ENCODE data around the gene GPHA2. TPM values are rescaled to one million over a fixed set of nuclear protein-coding genes. Genes with fewer than 3 reads are reported as not detected.

Gene GPHA2
- total RNA-seq, 2 experiments from 2014 or later, result not detected

DNA sequence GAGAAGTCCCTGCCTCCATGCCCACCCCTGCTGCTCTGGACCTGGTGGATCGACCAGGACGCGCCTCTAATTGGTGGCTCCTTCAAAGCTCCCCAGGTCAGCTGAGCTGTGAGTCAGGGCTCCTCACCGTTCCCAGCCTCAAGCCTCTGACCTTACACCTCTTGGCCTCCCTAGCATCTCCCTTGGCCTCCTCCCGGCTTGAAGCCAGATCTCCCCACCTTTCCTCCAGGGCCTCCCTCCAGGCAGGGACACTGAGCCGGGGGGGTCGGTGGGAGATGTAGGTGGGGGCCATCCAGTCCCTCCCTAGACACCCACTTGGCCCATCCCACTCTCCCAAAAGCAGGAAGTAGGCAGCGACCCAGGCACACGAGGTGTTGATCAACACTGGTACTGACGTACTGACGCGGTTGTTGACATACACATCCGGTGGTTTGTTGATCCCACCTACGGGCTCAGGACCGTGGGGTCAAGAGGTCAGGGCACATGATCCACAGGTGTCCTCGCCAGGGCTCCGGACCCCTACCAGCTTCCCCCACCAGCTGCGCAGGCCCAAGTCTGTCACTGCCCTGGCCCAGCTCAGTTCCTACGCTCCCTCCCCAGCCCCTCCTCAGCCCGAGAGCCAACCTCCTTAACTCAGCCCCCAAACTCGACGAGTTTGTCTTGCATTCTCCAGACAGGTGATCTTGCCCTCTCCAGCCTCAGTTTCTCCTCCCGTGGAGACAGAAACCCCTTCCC, 19.5 kb downstream of the GPHA2 start:
- CTCF ChIA-PET, result no interaction called here
- DNase-seq, result peak; percentile 33
- Mint-ChIP-seq H3K4me3 (peak overlapping the region; percentile 87), H3K27ac (peak overlapping the region; percentile 63), H3K27me3 (ENCODE audit: low read depth) (no peaks in the 10 kb centered on the region), H3K4me1 (ENCODE audit: low read depth) (peaks cover 25% of the 10 kb centered on the region), H3K36me3 (ENCODE audit: low read depth) (peaks cover 5% of the 10 kb centered on the region), H3K9me3 (no peaks in the 10 kb centered on the region)
- intact Hi-C loops (cut with micrococcal nuclease), result loop anchor here (2.0 to 5.0 kb wide), 5 partner anchors 37 to 201 kb away; partner anchors contain the start of genes CDCA5, EHD1, SF1 and ZFPL1

GRCh38 chr11:64915376-64915887, 20.3 kb downstream of the GPHA2 start:
- CTCF ChIA-PET, result interaction anchor here (1.4 kb wide), 1 partner anchor 67 kb away, joined by 4 read pairs; no protein-coding TSS in a partner anchor
- H3K27me3 Mint-ChIP-seq (ENCODE audit: low read depth), result no peaks in the 10 kb centered on the region
- peak overlapping the region; percentile 87 for H3K4me3 Mint-ChIP-seq
- H3K4me1 Mint-ChIP-seq (ENCODE audit: low read depth), result peaks cover 25% of the 10 kb centered on the region
- DNase-seq, result no peak
- no peaks in the 10 kb centered on the region for H3K9me3 Mint-ChIP-seq
- intact Hi-C loops (cut with micrococcal nuclease), result loop anchor here (5.0 kb wide), 1 partner anchor 167 kb away; the partner anchor contains the start of genes CDCA5 and ZFPL1
- peaks cover 8% of the 10 kb centered on the region for H3K36me3 Mint-ChIP-seq (ENCODE audit: low read depth)
- H3K27ac Mint-ChIP-seq, result no peak overlapping the region

DNA sequence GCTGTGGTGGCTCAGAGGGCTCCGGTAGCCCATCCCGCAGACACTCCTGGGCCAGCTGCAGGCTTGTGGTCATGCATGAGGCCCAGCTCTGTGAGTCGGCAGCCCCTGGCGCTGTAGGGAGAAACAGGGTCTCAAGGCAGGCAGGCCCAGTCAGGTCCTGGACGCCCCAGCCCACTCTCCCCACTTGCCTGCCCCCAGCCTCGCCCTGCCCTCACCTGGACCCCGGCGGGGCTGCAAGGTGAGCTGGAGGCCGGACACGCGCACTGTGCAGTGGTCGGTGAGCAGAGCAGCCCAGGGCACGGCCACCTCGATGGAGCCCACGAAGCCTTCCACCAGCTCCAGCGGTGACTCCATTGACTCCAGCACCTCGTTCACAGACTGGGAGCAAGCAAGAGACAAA, 21.6 kb downstream of the GPHA2 start:
- H3K9me3 Mint-ChIP-seq, result no peaks in the 10 kb centered on the region
- H3K4me1 Mint-ChIP-seq (ENCODE audit: low read depth), result peaks cover 25% of the 10 kb centered on the region
- no peak for DNase-seq
- H3K4me3 Mint-ChIP-seq, result no peak overlapping the region
- CTCF ChIA-PET, result interaction anchor here (1.4 kb wide), 1 partner anchor 66 kb away, joined by 4 read pairs; no protein-coding TSS in a partner anchor
- intact Hi-C loops (cut with micrococcal nuclease), result no loop called here
- no peaks in the 10 kb centered on the region for H3K27me3 Mint-ChIP-seq (ENCODE audit: low read depth)
- H3K27ac Mint-ChIP-seq, result no peak overlapping the region
- H3K36me3 Mint-ChIP-seq (ENCODE audit: low read depth), result peaks cover 8% of the 10 kb centered on the region

GRCh38 chr11:64913171-64913727, 22.4 kb downstream of the GPHA2 start:
- no peak for DNase-seq
- Mint-ChIP-seq H3K27ac (no peak overlapping the region), H3K27me3 (ENCODE audit: low read depth) (no peaks in the 10 kb centered on the region), H3K4me3 (no peak overlapping the region), H3K4me1 (ENCODE audit: low read depth) (peaks cover 25% of the 10 kb centered on the region), H3K9me3 (no peaks in the 10 kb centered on the region), H3K36me3 (ENCODE audit: low read depth) (peaks cover 8% of the 10 kb centered on the region)
- intact Hi-C loops (cut with micrococcal nuclease), result no loop called here
- CTCF ChIA-PET, result no interaction called here

DNA sequence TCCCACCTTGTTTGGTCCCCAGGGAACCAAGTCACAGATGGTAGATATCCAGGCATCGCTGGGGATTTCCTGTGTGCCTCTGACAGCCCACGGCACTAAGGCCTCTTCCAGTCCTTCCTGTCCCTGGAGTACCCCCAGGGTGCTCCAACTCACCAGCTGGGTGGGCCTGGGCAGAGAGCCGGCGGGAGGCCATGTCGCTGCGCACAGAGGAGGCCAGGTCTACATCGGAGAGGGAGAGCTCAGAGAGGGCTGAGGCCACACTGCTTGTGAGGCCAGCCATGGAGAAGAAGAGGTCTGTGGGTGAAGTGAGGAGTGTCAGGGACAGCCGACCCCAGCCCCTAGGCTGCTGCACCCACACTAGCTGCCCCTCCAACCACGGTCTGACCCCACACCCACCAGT, 24.0 kb downstream of the GPHA2 start:
- CTCF ChIA-PET, result interaction anchor here (1.1 kb wide), 1 partner anchor 52 kb away, joined by 3 read pairs; no protein-coding TSS in a partner anchor
- intact Hi-C loops (cut with micrococcal nuclease), result no loop called here
- Mint-ChIP-seq H3K9me3 (no peaks in the 10 kb centered on the region), H3K4me1 (ENCODE audit: low read depth) (peaks cover 15% of the 10 kb centered on the region), H3K27me3 (ENCODE audit: low read depth) (no peaks in the 10 kb centered on the region), H3K27ac (peak overlapping the region; percentile 36), H3K36me3 (ENCODE audit: low read depth) (peaks cover 12% of the 10 kb centered on the region), H3K4me3 (no peak overlapping the region)
- DNase-seq, result no peak

DNA sequence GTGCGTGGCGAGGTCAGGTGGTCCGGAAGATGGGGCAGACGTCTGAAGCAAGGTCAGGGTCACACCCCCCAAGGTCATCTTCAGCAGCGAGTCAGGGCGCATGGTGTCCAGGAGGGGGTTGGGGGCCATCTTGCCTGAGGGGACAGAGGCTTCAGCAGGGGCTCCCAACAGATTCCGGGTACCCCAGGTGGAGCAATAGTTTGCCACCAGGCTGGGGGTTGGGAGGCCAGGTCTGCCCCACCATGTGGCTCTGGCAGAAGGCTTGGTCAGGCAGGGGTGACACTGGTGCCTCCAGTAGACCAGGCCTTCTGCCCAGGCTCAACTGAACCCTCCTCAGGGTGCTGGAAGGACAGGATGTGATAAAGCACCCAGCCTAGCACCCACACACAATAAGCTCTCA, 24.6 kb downstream of the GPHA2 start:
- intact Hi-C loops (cut with micrococcal nuclease), result no loop called here
- Mint-ChIP-seq H3K9me3 (no peaks in the 10 kb centered on the region), H3K27ac (no peak overlapping the region), H3K4me3 (no peak overlapping the region), H3K4me1 (ENCODE audit: low read depth) (peaks cover 11% of the 10 kb centered on the region), H3K27me3 (ENCODE audit: low read depth) (no peaks in the 10 kb centered on the region), H3K36me3 (ENCODE audit: low read depth) (peaks cover 12% of the 10 kb centered on the region)
- no peak for DNase-seq
- CTCF ChIA-PET, result no interaction called here

DNA sequence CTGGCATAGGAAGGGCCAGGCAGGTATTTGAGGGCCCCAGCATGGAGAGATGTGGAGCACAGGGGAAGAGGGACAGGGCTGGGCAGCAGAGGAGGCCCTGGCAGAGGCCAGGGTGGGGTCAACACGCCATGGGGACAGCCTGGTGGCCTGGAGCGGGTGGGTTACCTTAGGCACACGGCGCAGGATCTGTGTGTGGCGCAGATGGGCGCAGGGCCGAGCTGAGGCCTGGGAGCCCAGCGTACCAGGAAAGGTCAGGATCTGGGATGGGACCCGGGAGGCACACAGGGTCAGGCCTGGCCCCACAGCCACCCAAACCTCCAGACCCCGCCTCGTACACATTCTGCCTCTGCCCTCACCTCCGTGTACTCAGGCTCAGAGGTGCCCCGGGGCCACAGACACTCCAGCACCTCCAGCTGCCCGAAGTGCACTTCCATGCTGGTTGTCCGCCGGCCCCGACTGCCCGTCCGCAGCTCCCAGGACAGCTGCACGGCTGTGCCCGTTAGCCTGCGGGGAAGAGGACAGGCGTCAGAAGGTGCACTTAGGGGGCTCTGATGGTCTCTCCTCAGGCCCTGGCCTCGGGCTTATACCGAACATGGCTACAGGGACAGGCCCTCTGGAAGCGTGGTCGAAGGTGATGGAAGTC, 25.1 kb downstream of the GPHA2 start:
- H3K36me3 Mint-ChIP-seq (ENCODE audit: low read depth), result peaks cover 12% of the 10 kb centered on the region
- DNase-seq, result no peak
- intact Hi-C loops (cut with micrococcal nuclease), result no loop called here
- H3K4me3 Mint-ChIP-seq, result no peak overlapping the region
- CTCF ChIA-PET, result no interaction called here
- peaks cover 5% of the 10 kb centered on the region for H3K4me1 Mint-ChIP-seq (ENCODE audit: low read depth)
- no peaks in the 10 kb centered on the region for H3K9me3 Mint-ChIP-seq
- no peaks in the 10 kb centered on the region for H3K27me3 Mint-ChIP-seq (ENCODE audit: low read depth)
- no peak overlapping the region for H3K27ac Mint-ChIP-seq

DNA sequence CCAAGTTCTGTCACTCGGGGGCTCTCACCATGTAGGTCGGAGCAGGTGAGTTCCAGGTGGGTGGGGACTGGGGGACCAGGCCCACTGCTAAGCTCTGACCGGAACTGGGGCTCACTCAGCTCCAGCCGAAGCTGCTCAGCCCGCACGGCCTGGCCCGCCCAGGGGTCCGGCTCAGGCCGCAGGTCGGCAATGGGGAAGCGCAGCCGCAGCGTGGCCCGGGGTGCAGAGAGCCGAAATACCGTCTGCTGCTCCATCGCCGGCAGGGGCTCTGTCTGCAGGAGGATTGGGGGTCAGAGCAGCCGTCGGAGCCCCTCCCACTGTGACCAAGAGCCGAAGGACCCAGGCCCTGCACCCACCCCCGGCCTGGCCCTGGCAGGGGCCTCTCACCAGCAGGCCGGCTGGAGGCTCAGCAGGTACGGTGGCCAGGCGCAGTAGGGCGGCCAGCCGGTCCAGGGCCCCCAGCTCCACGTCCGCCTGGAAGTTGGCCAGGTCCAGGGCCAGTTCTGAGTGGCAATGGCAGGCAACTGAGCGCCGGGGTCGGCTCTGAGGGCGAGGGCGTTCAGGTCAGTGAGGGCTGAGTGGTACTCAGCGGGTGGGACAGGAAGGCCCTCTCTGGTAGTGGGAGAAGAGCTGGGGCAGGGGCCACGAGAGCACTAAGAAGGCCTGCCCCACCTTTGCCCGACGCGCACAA, 25.9 kb downstream of the GPHA2 start:
- DNase-seq, result no peak
- H3K4me1 Mint-ChIP-seq (ENCODE audit: low read depth), result peaks cover 1% of the 10 kb centered on the region
- CTCF ChIA-PET, result no interaction called here
- no peaks in the 10 kb centered on the region for H3K9me3 Mint-ChIP-seq
- intact Hi-C loops (cut with micrococcal nuclease), result no loop called here
- no peaks in the 10 kb centered on the region for H3K27me3 Mint-ChIP-seq (ENCODE audit: low read depth)
- peaks cover 14% of the 10 kb centered on the region for H3K36me3 Mint-ChIP-seq (ENCODE audit: low read depth)
- H3K4me3 Mint-ChIP-seq, result no peak overlapping the region
- H3K27ac Mint-ChIP-seq, result no peak overlapping the region

GRCh38 chr11:64908766-64909165, 26.9 kb downstream of the GPHA2 start:
- no peaks in the 10 kb centered on the region for H3K27me3 Mint-ChIP-seq (ENCODE audit: low read depth)
- CTCF ChIA-PET, result interaction anchor here (0.6 kb wide), 1 partner anchor 203 kb away, joined by 3 read pairs; the partner anchor contains the start of gene TM7SF2
- no peak for DNase-seq
- no peak overlapping the region for H3K27ac Mint-ChIP-seq
- H3K9me3 Mint-ChIP-seq, result no peaks in the 10 kb centered on the region
- peaks cover 14% of the 10 kb centered on the region for H3K36me3 Mint-ChIP-seq (ENCODE audit: low read depth)
- H3K4me3 Mint-ChIP-seq, result no peak overlapping the region
- H3K4me1 Mint-ChIP-seq (ENCODE audit: low read depth), result no peaks in the 10 kb centered on the region
- intact Hi-C loops (cut with micrococcal nuclease), result no loop called here

- Mint-ChIP-seq H3K36me3 (ENCODE audit: low read depth) (peaks cover 9% of the 10 kb centered on the region), H3K27ac (no peak overlapping the region), H3K4me1 (ENCODE audit: low read depth) (peaks cover 5% of the 10 kb centered on the region), H3K9me3 (no peaks in the 10 kb centered on the region), H3K27me3 (ENCODE audit: low read depth) (no peaks in the 10 kb centered on the region), H3K4me3 (no peak overlapping the region)
- CTCF ChIA-PET, result no interaction called here
- no peak for DNase-seq
- intact Hi-C loops (cut with micrococcal nuclease), result no loop called here
Measured at GRCh38 chr11:64906314-64906635, 29.4 kb downstream of the GPHA2 start.

DNA sequence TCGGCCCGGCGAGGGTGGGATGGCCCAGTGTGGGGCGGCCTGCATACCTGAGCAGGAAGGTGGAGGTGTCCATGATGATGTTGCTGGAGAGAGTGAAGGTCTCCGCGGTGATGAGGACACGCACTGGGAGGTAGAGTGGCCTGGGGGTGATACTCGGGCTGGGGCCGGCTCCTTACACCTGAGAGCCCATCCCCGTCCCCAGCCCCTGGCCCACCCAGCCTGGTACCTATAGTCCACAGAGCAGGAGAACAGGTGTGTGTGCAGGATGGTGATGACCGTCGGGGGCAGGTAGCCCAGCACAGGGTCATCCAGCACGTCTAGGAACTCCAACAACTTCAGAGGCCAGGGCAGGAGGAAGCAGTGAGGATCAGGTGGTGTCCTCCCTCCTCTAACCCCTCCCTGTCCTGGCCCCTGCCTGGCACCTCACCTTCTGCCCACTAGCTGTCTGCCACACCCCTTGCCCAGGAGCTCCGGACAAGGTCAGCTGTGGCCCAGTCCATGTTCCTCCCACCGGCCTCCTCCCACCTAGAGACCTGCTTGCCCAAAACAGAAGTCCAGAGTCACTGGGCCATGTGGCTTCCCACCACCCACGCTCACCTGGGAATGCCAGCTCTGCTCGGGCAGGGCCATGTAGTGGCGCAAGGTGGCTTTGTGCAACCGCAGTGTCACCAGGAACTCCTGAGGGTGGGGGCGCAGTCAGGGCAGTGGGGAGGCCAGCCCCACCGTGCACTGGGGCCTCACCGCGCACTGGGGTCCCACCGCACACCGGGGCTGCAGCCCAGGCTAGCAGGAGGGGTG, 30.0 kb downstream of the GPHA2 start:
- peaks cover 6% of the 10 kb centered on the region for H3K36me3 Mint-ChIP-seq (ENCODE audit: low read depth)
- CTCF ChIA-PET, result no interaction called here
- DNase-seq, result no peak
- H3K4me3 Mint-ChIP-seq, result no peak overlapping the region
- H3K9me3 Mint-ChIP-seq, result no peaks in the 10 kb centered on the region
- no peak overlapping the region for H3K27ac Mint-ChIP-seq
- intact Hi-C loops (cut with micrococcal nuclease), result no loop called here
- H3K27me3 Mint-ChIP-seq (ENCODE audit: low read depth), result no peaks in the 10 kb centered on the region
- peaks cover 9% of the 10 kb centered on the region for H3K4me1 Mint-ChIP-seq (ENCODE audit: low read depth)
